GM12864 (cell line): Measurements from ENCODE around the gene ZNF710.

ENCODE experiments used
- DNase-seq: peaks from one replicate; pipeline ENCODE4 v3.0.0-alpha.2; 2011; ENCODE audit warnings: low read depth
- H3K4me3 ChIP-seq: 2 replicates; pipeline ENCODE4 v1.5.1; 2011; ENCODE audit warnings: mild to moderate bottlenecking, low read depth, low read length, control low read depth
- CTCF ChIP-seq: IDR thresholded peaks from 2 replicates; pipeline ENCODE4 v1.5.1; 2011; ENCODE audit warnings: low read depth, mild to moderate bottlenecking, moderate library complexity, low read length, control low read depth, inconsistent platforms; ENCODE audit errors: missing control alignments

ZNF710 gene

GRCh38 chr15:90079619-90080457 is 78.7 kb downstream of the ZNF710 start:
- DNase-seq, result no peak
- no peak overlapping the region for H3K4me3 ChIP-seq
- TF ChIP-seq CTCF, result no peak

GRCh38 chr15:90080458-90080755 is 79.3 kb downstream of the ZNF710 start:
- H3K4me3 ChIP-seq, result no peak overlapping the region
- DNase-seq, result no peak
- TF ChIP-seq CTCF, result no peak

GRCh38 chr15:90080818-90081393 is 79.8 kb downstream of the ZNF710 start:
- H3K4me3 ChIP-seq, result no peak overlapping the region
- no peak for DNase-seq
- TF ChIP-seq CTCF, result no peak

GRCh38 chr15:90082140-90082715 is 81.1 kb downstream of the ZNF710 start:
- no peak for DNase-seq
- H3K4me3 ChIP-seq, result no peak overlapping the region
- no peak for TF ChIP-seq CTCF

- DNase-seq, result no peak
- no peak for TF ChIP-seq CTCF
- H3K4me3 ChIP-seq, result no peak overlapping the region
Observed at GRCh38 chr15:90083419-90083818, 82.3 kb downstream of the ZNF710 start.

- no peak for DNase-seq
- H3K4me3 ChIP-seq, result no peak overlapping the region
- TF ChIP-seq CTCF, result no peak
Observed at GRCh38 chr15:90083954-90084607, 83.0 kb downstream of the ZNF710 start.
